ENCODE results near the gene GLUL.
"Not testable (repeated sequence)": the region's sequence is repeated elsewhere in the genome, so short reads cannot be mapped to it uniquely, and the experiment has no call there.

Gene GLUL

GRCh38 chr1:182367926-182368325, 23.7 kb downstream of the GLUL start:
- no peak for DNase-seq

GRCh38 chr1:182366596-182366995, 25.0 kb downstream of the GLUL start:
- DNase-seq = no peak

GRCh38 chr1:182359645-182360044, 31.9 kb downstream of the GLUL start:
- DNase-seq = no peak

GRCh38 chr1:182357913-182358312, 33.7 kb downstream of the GLUL start:
- DNase-seq = no peak

- no peak for DNase-seq
Observed at GRCh38 chr1:182357171-182357570, 34.4 kb downstream of the GLUL start.

GRCh38 chr1:182355723-182356098, 35.9 kb downstream of the GLUL start:
- no peak for DNase-seq

GRCh38 chr1:182351790-182352364, 39.7 kb downstream of the GLUL start:
- no peak for DNase-seq

- no peak for DNase-seq
Observed at GRCh38 chr1:182350839-182351238, 40.8 kb downstream of the GLUL start.

- DNase-seq = no peak
Observed at GRCh38 chr1:182348961-182349747, 42.4 kb downstream of the GLUL start.

GRCh38 chr1:182347019-182347418, 44.6 kb downstream of the GLUL start:
- DNase-seq = no peak

- DNase-seq = no peak
Observed at GRCh38 chr1:182340233-182341058, 51.1 kb downstream of the GLUL start.

GRCh38 chr1:182339684-182340083, 51.9 kb downstream of the GLUL start:
- no peak for DNase-seq

GRCh38 chr1:182338806-182339370, 52.7 kb downstream of the GLUL start:
- no peak for DNase-seq

- no peak for DNase-seq
Observed at GRCh38 chr1:182337736-182338571, 53.6 kb downstream of the GLUL start.

- DNase-seq = no peak
Observed at GRCh38 chr1:182335771-182336566, 55.6 kb downstream of the GLUL start.

GRCh38 chr1:182333071-182333571, 58.5 kb downstream of the GLUL start:
- not testable (repeated sequence) for DNase-seq

GRCh38 chr1:182332261-182333060, 59.1 kb downstream of the GLUL start:
- DNase-seq = no peak

All from stimulated activated naive CD4-positive, alpha-beta T cell treated with Interleukin-2 at 50 U/mL for 16 hours (primary cell).